Keratinocyte (primary cell): ENCODE data around the gene TMPRSS6.
"Not testable (repeated sequence)": the region's sequence is repeated elsewhere in the genome, so short reads cannot be mapped to it uniquely, and the experiment has no call there.

Source experiments
- EZH2 ChIP-seq: IDR thresholded peaks from one replicate; pipeline ENCODE4 v1.6.1; 2012; ENCODE audit warnings: inconsistent platforms, mild to moderate bottlenecking, low read length, moderate library complexity
- TF ChIP-seq, protein P1 (sequence below), 3 experiments: IDR thresholded peaks in 1 of 3; conservative IDR thresholded peaks in 1 of 3; optimal IDR thresholded peaks in 1 of 3; 2 replicates in 2 of 3; 3 replicates in 1 of 3; pipeline versions ENCODE3 to v1.5.1; 2011; ENCODE audit warnings: low read length in 3 of 3, mild to moderate bottlenecking in 3 of 3, moderate library complexity in 2 of 3, control low read depth in 1 of 3, inconsistent platforms in 1 of 3; ENCODE audit not compliant: insufficient read depth in 2 of 3; ENCODE audit errors: extremely low read depth in 1 of 3

- TF ChIP-seq, protein P1, sequence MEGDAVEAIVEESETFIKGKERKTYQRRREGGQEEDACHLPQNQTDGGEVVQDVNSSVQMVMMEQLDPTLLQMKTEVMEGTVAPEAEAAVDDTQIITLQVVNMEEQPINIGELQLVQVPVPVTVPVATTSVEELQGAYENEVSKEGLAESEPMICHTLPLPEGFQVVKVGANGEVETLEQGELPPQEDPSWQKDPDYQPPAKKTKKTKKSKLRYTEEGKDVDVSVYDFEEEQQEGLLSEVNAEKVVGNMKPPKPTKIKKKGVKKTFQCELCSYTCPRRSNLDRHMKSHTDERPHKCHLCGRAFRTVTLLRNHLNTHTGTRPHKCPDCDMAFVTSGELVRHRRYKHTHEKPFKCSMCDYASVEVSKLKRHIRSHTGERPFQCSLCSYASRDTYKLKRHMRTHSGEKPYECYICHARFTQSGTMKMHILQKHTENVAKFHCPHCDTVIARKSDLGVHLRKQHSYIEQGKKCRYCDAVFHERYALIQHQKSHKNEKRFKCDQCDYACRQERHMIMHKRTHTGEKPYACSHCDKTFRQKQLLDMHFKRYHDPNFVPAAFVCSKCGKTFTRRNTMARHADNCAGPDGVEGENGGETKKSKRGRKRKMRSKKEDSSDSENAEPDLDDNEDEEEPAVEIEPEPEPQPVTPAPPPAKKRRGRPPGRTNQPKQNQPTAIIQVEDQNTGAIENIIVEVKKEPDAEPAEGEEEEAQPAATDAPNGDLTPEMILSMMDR (optimal IDR thresholded peaks at IDR 0.05 in 1 of 3, IDR thresholded peaks at IDR 0.05 in 1 of 3, conservative IDR thresholded peaks at IDR 0.05 in 1 of 3; ENCODE audit: extremely low read depth in 1 of 3, insufficient read depth in 2 of 3, low read length in 3 of 3): not testable (repeated sequence)
- not testable (repeated sequence) for TF ChIP-seq EZH2
These were observed 37.5 kb downstream of the TMPRSS6 start for GRCh38 chr22:37071850-37072592.
